H1 (cell line): Measurements from ENCODE around the gene CGB5. TPM values are rescaled to one million over a fixed set of nuclear protein-coding genes. Genes with fewer than 3 reads are reported as not detected.

Experiments used
- CTCF ChIA-PET: fragments of 300-600 bp; sonication (Branson Sonifier 250); formaldehyde crosslinking; loops from one replicate; lab custom pipeline; 2021; ENCODE audit not compliant: partially characterized antibody; lab: Charles Lee
- POLR2A ChIA-PET: fragments of 300-600 bp; sonication (Branson Sonifier 250); formaldehyde crosslinking; loops from one replicate; lab custom pipeline; 2021; ENCODE audit warnings: inconsistent platforms; ENCODE audit not compliant: partially characterized antibody; lab: Charles Lee
- DNase-seq, 2 experiments: peaks; one replicate each; pipeline versions ENCODE4 v3.0.0 to v3.0.0-alpha.2; 2010 to 2022; ENCODE audit warnings: low spot score in 2 of 2, low read depth in 1 of 2, mixed read lengths in 1 of 2
- FAIRE-seq: peaks from 2 replicates; lab custom pipeline; 2011; peaks lifted over from hg19 to GRCh38; lab: Jason Lieb, UNC
- H2AFZ ChIP-seq: 2 replicates; pipeline ENCODE4 v1.8.1; 2012; ENCODE audit warnings: low read length, inconsistent platforms
- H2AK5ac ChIP-seq: 2 replicates; pipeline ENCODE4 v1.6.1; 2013; ENCODE audit warnings: low read depth, low read length
- H2BK120ac ChIP-seq: replicated peaks from 2 replicates; pipeline ENCODE3; 2013; ENCODE audit warnings: low read depth, low read length, inconsistent platforms
- H2BK12ac ChIP-seq: 2 replicates; pipeline ENCODE4 v1.6.1; 2013; ENCODE audit warnings: low read depth, low read length
- H2BK15ac ChIP-seq: 2 replicates; pipeline ENCODE4 v1.6.1; 2013; ENCODE audit warnings: low read length
- H2BK20ac ChIP-seq: 2 replicates; pipeline ENCODE4 v1.6.1; 2013; ENCODE audit warnings: low read length
- H2BK5ac ChIP-seq: 2 replicates; pipeline ENCODE4 v1.6.1; 2013; ENCODE audit warnings: low read depth, low read length
- H3K14ac ChIP-seq: 2 replicates; pipeline ENCODE4 v1.6.1; 2013; ENCODE audit warnings: inconsistent platforms; ENCODE audit not compliant: insufficient read length
- H3K18ac ChIP-seq: 2 replicates; pipeline ENCODE4 v1.6.1; 2013; ENCODE audit warnings: low read length; ENCODE audit errors: extremely low read depth
- H3K23ac ChIP-seq: 2 replicates; pipeline ENCODE4 v1.6.1; 2013; ENCODE audit warnings: inconsistent platforms; ENCODE audit not compliant: insufficient read length
- H3K23me2 ChIP-seq: 2 replicates; pipeline ENCODE4 v1.6.1; 2013; ENCODE audit warnings: low read depth, low read length
- H3K27ac ChIP-seq: 2 replicates; pipeline ENCODE4 v1.6.1; 2011; ENCODE audit warnings: low read depth, low read length, inconsistent platforms
- H3K27me3 ChIP-seq, 4 experiments: replicated peaks in 1 of 4; 1 replicate in 1 of 4; 2 replicates in 3 of 4; pipeline versions ENCODE4 v1.6.1 to v1.8.1; 2011 to 2013; ENCODE audit warnings: low read length in 3 of 4, mild to moderate bottlenecking in 3 of 4, inconsistent platforms in 2 of 4, mixed read lengths in 2 of 4, moderate library complexity in 1 of 4; ENCODE audit not compliant: control insufficient read depth in 3 of 4, insufficient read depth in 3 of 4; ENCODE audit errors: extremely low read depth in 1 of 4
- H3K36me3 ChIP-seq, 4 experiments: 2 replicates each; pipeline versions ENCODE4 v1.6.1 to v1.8.1; 2011 to 2013; ENCODE audit warnings: mild to moderate bottlenecking in 4 of 4, low read length in 3 of 4, moderate library complexity in 2 of 4, control low read depth in 1 of 4, inconsistent platforms in 1 of 4; ENCODE audit not compliant: insufficient read depth in 4 of 4, control insufficient read depth in 2 of 4
- H3K4ac ChIP-seq: replicated peaks from 2 replicates; pipeline ENCODE3; 2013; ENCODE audit warnings: low read length, low read depth, mixed read lengths, inconsistent platforms; ENCODE audit not compliant: insufficient read length
- H3K4me1 ChIP-seq, 4 experiments: replicated peaks in 1 of 4; 1 replicate in 1 of 4; 2 replicates in 3 of 4; pipeline versions ENCODE4 v1.6.1 to v1.8.1; 2011 to 2013; ENCODE audit warnings: low read length in 3 of 4, inconsistent platforms in 2 of 4, mixed read lengths in 1 of 4; ENCODE audit not compliant: insufficient read depth in 4 of 4, control insufficient read depth in 3 of 4
- H3K4me2 ChIP-seq, 2 experiments: 2 replicates each; pipeline versions ENCODE4 v1.6.1 to v1.8.1; 2011 to 2013; ENCODE audit warnings: low read depth in 2 of 2, low read length in 2 of 2, control low read depth in 1 of 2, inconsistent platforms in 1 of 2, mild to moderate bottlenecking in 1 of 2; ENCODE audit not compliant: insufficient read depth in 1 of 2
- H3K4me3 ChIP-seq, 4 experiments: fragments of 200-600, 300-600 bp in 1 of 4; sonication (generic), shearing (Covaris generic), sonication (Bioruptor Twin) in 1 of 4; 2 replicates each; pipeline versions ENCODE4 v1.5.1 to v1.8.1; 2011 to 2016; ENCODE audit warnings: low read length in 4 of 4, low read depth in 3 of 4, control low read depth in 2 of 4, inconsistent platforms in 2 of 4, mild to moderate bottlenecking in 2 of 4, mixed read lengths in 1 of 4, moderate library complexity in 1 of 4; ENCODE audit not compliant: insufficient read depth in 2 of 4; ENCODE audit errors: extremely low read depth in 1 of 4
- H3K56ac ChIP-seq: replicated peaks from 2 replicates; pipeline ENCODE3; 2013; ENCODE audit warnings: low read depth, mild to moderate bottlenecking, mixed read lengths, low read length, inconsistent platforms; ENCODE audit not compliant: insufficient read length
- H3K79me1 ChIP-seq: 2 replicates; pipeline ENCODE4 v1.6.1; 2013; ENCODE audit warnings: low read depth, low read length, control low read depth
- H3K79me2 ChIP-seq, 2 experiments: 2 replicates each; pipeline versions ENCODE4 v1.6.1 to v1.8.1; 2012 to 2013; ENCODE audit warnings: low read length in 2 of 2, mild to moderate bottlenecking in 2 of 2, inconsistent platforms in 1 of 2; ENCODE audit not compliant: insufficient read depth in 2 of 2, control insufficient read depth in 1 of 2
- H3K9ac ChIP-seq, 4 experiments: replicated peaks in 1 of 4; 1 replicate in 1 of 4; 2 replicates in 3 of 4; pipeline versions ENCODE4 v1.6.1 to v1.8.1; 2011 to 2013; ENCODE audit warnings: low read depth in 3 of 4, low read length in 3 of 4, control low read depth in 2 of 4, mild to moderate bottlenecking in 2 of 4, moderate library complexity in 2 of 4, inconsistent platforms in 1 of 4; ENCODE audit errors: extremely low read depth in 1 of 4
- H3K9me3 ChIP-seq, 2 experiments: 2 replicates each; pipeline versions ENCODE4 v1.6.1 to v1.8.1; 2012 to 2013; ENCODE audit warnings: mild to moderate bottlenecking in 2 of 2, moderate library complexity in 2 of 2, control low read depth in 1 of 2, inconsistent platforms in 1 of 2, low read depth in 1 of 2, low read length in 1 of 2, mixed read lengths in 1 of 2; ENCODE audit not compliant: insufficient read depth in 2 of 2
- H4K20me1 ChIP-seq, 2 experiments: replicated peaks in 1 of 2; 2 replicates each; pipeline versions ENCODE3 to v1.8.1; 2011 to 2013; ENCODE audit warnings: inconsistent platforms in 2 of 2, low read length in 2 of 2, mild to moderate bottlenecking in 1 of 2; ENCODE audit not compliant: insufficient read depth in 2 of 2, control insufficient read depth in 1 of 2
- H4K5ac ChIP-seq: 2 replicates; pipeline ENCODE4 v1.6.1; 2013; ENCODE audit warnings: low read length, low read depth, mixed read lengths, inconsistent platforms; ENCODE audit not compliant: insufficient read length
- H4K8ac ChIP-seq: 2 replicates; pipeline ENCODE4 v1.8.0; 2013; ENCODE audit warnings: mild to moderate bottlenecking, moderate library complexity, low read length, inconsistent platforms; ENCODE audit not compliant: insufficient read depth; ENCODE audit errors: extremely low read depth
- H4K91ac ChIP-seq: replicated peaks from 2 replicates; pipeline ENCODE3; 2013; ENCODE audit warnings: low read length, mixed read lengths, inconsistent platforms; ENCODE audit not compliant: insufficient read length
- EP300 ChIP-seq, 2 experiments: IDR thresholded peaks; 1 replicate in 1 of 2; 2 replicates in 1 of 2; pipeline ENCODE4 v1.6.1; 2011 to 2012; ENCODE audit warnings: low read depth in 2 of 2, low read length in 2 of 2, mild to moderate bottlenecking in 2 of 2, borderline replicate concordance in 1 of 2, inconsistent platforms in 1 of 2, moderate library complexity in 1 of 2
- JUN ChIP-seq: IDR thresholded peaks from 2 replicates; pipeline ENCODE4 v1.6.1; 2011; ENCODE audit warnings: low read depth, mild to moderate bottlenecking, improper control_type of control experiment, low read length
- POLR2AphosphoS5 ChIP-seq: IDR thresholded peaks from 2 replicates; pipeline ENCODE4 v1.6.1; 2011; ENCODE audit warnings: low read depth, low read length
- SRF ChIP-seq: IDR thresholded peaks from 2 replicates; pipeline ENCODE4 v1.6.1; 2011; ENCODE audit warnings: mild to moderate bottlenecking, low read depth, low read length, moderate library complexity
- WGBS, 2 experiments: shearing (Covaris generic) in 1 of 2; methylation state at CpG; one replicate each; pipeline versions ENCODE4 v1.1.6 to v1.1.7; 2013 to 2015; ENCODE audit warnings: low lambda C conversion rate in 2 of 2, mixed read lengths in 2 of 2, inconsistent platforms in 1 of 2, low coverage in 1 of 2, missing lambda C conversion rate in 1 of 2; ENCODE audit not compliant: insufficient replicate concordance in 2 of 2, insufficient coverage in 1 of 2, insufficient read length in 1 of 2; ENCODE audit errors: extremely low coverage in 1 of 2, missing lambda C conversion rate in 1 of 2; 5-methylcytosine and 5-hydroxymethylcytosine counted together
- polyA plus RNA-seq, 7 experiments: library from polyadenylated mRNA; depleted of rRNA in 3 of 7; stranded (reverse) in 5 of 7; unstranded in 2 of 7; fragments of >200 nt in 5 of 7; fragments of 200-250 nt in 2 of 7; gene quantifications; 1 replicate in 5 of 7; 2 replicates in 1 of 7; 4 replicates in 1 of 7; pipeline versions ENCODE4 v1.2.1 to v1.2.3, GENCODE V29; 2011 to 2013; ENCODE audit warnings: missing spikeins in 2 of 7, mixed read lengths in 2 of 7
- total RNA-seq: library from RNA; stranded (reverse); fragmentation: NEBNext Ultra II Directional; extraction: Animal tissue kit (Norgen Biotek cat#: 25700); gene quantifications from 2 replicates; pipeline ENCODE4 v1.2.1, GENCODE V29; 2021

Gene CGB5
- total and polyA plus RNA-seq, 2 of the 8 experiments (the other 6 are each of a cell fraction or from before 2014, with no cell fraction given) = 0.63 to 0.68 TPM

DNA sequence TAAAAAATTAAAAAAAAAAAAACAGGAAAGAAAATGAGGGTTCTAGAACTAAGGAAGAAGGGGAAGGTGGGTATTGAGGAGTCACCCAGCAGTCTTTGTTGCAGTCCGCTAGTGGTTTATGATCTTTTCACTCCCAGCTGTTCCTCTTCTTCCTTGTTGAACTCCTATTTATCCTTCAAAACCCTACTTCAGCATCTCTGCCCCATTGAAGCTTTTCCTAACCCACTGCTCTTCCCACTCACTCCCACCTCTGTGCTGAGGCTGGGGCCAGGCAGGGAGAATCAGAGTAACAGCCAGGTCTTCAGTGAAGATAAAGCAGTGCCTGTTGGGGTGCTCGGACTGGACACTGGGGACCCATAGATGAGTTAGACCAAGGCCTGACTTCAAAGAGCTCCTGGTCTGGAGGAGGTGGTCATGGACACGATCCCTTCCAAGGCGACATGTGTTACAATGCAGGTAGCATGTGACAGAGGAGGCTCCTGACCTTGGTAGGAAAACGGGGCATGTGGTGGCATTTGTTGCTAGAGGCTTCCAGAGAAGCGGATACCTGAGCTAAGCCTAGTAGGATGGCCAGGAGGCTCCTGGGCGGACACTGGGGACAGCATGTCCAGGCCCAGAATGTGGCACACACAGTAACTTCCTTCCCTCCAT lies 38.6 kb upstream of the CGB5 start:
- peaks cover 15 to 47% (median 37%) of the 10 kb centered on the region in 4 experiments for H3K36me3 ChIP-seq
- CTCF ChIA-PET = interaction anchor here (1.0 to 2.2 kb wide), 2 partner anchors 9 to 194 kb away, joined by 4 to 8 read pairs; no protein-coding TSS in a partner anchor
- 95% methylated on average over 7 of the region's 7 CpGs; no CpG with 5 or more reads in 1 of the 2 experiments for WGBS, 2 experiments
- TF ChIP-seq POLR2AphosphoS5 (no peak), SRF (no peak), JUN (no peak), EP300 (IDR thresholded peaks at IDR 0.05; ENCODE audit: borderline replicate concordance in 1 of 2, low read depth in 2 of 2, low read length in 2 of 2) (no peak)

More for the DNA sequence above, 38.6 kb upstream of the CGB5 start:
- Histone ChIP-seq H3K18ac (no peak overlapping the region), H2BK15ac (no peak overlapping the region), H3K4me1 (no peaks in the 10 kb centered on the region), H3K56ac (no peak overlapping the region), H3K27me3 (no peaks in the 10 kb centered on the region), H2AK5ac (no peak overlapping the region), H3K4me3 (no peak overlapping the region), H3K27ac (no peak overlapping the region), H2AFZ (no peak overlapping the region), H3K79me1 (peaks cover 2% of the 10 kb centered on the region; the same call in 1 of the 2 replicates), H2BK20ac (no peak overlapping the region), H3K79me2 (no peaks in the 10 kb centered on the region), H3K9ac (no peak overlapping the region), H4K20me1 (peaks cover 0 to 12% of the 10 kb centered on the region in 2 experiments), H2BK120ac (no peak overlapping the region), H2BK5ac (no peak overlapping the region), H3K4ac (no peak overlapping the region), H4K5ac (no peak overlapping the region), H4K8ac (no peak overlapping the region), H3K23ac (no peak overlapping the region), H3K14ac (no peak overlapping the region), H2BK12ac (no peak overlapping the region), H3K9me3 (no peaks in the 10 kb centered on the region), H4K91ac (no peak overlapping the region), H3K23me2 (no peaks in the 10 kb centered on the region), H3K4me2 (no peak overlapping the region)
- POLR2A ChIA-PET = interaction anchor here (0.8 kb wide), 1 partner anchor 9 kb away, joined by 3 read pairs; no protein-coding TSS in a partner anchor
- DNase-seq (no peak), FAIRE-seq (no peak)
